Upper lobe of left lung (tissue), 6 donors: ENCODE measurements around the gene FLCN. TPM values are rescaled to one million over a fixed set of nuclear protein-coding genes. Genes with fewer than 3 reads are reported as not detected.

ENCODE experiments used
- ATAC-seq, 2 donors: fragments of 200-7000 bp; cut with Tn5 transposase; one replicate each; pipeline ENCODE4 v1.9.1; 2022; ENCODE audit warnings: mild to moderate bottlenecking in 2 of 2, moderate library complexity in 2 of 2; ENCODE audit not compliant: low FRiP score in 2 of 2
- DNase-seq, 2 donors: peaks; one replicate each; pipeline ENCODE4 v3.0.0-alpha.2; 2019 to 2020
- H3K27ac ChIP-seq, 4 donors: fragments of 200-600 bp; sonication (generic); one replicate each; pipeline ENCODE4 v1.5.1; 2016 to 2019
- H3K27me3 ChIP-seq, 4 donors: fragments of 200-600 bp; sonication (generic); one replicate each; pipeline ENCODE4 v1.5.1; 2017 to 2019
- H3K36me3 ChIP-seq, 4 donors: fragments of 200-600 bp; sonication (generic); one replicate each; pipeline ENCODE4 v1.5.1; 2016 to 2019
- H3K4me1 ChIP-seq, 4 donors: fragments of 200-600 bp; sonication (generic); one replicate each; pipeline ENCODE4 v1.5.1; 2018 to 2019
- H3K4me3 ChIP-seq, 4 donors: fragments of 200-600 bp; sonication (generic); one replicate each; pipeline ENCODE4 v1.5.1; 2017 to 2019; ENCODE audit warnings: mild to moderate bottlenecking in 2 of 4, moderate library complexity in 1 of 4
- H3K9me3 ChIP-seq, 4 donors: fragments of 200-600 bp; sonication (generic); one replicate each; pipeline ENCODE4 v1.5.1; 2018 to 2019
- EP300 ChIP-seq, 4 donors: sonication (generic); formaldehyde crosslinking; IDR thresholded peaks; one replicate each; pipeline ENCODE4 v1.5.1; 2017; ENCODE audit warnings: antibody characterized with exemption in 4 of 4, control low read depth in 2 of 4
- POLR2A ChIP-seq, 4 donors: fragments of 450-650 bp; IDR thresholded peaks; one replicate each; pipeline ENCODE4 v1.5.1; 2016 to 2017; ENCODE audit warnings: antibody characterized with exemption in 4 of 4, mild to moderate bottlenecking in 2 of 4
- POLR2AphosphoS5 ChIP-seq, 2 donors: sonication (generic); formaldehyde crosslinking; IDR thresholded peaks; one replicate each; pipeline ENCODE4 v1.5.1; 2017; ENCODE audit warnings: antibody characterized with exemption in 2 of 2
- WGBS, 2 donors: methylation state at CpG; one replicate each; pipeline ENCODE4 v1.1.5; 2017 to 2018; 5-methylcytosine and 5-hydroxymethylcytosine counted together
- total RNA-seq, 6 donors: library from RNA; depleted of rRNA in 4 of 6; stranded (reverse); fragments of >200 nt in 4 of 6; gene quantifications; one replicate each; pipeline versions ENCODE4 v1.1.0 to v1.2.1, GENCODE V29; 2016 to 2021
- TF ChIP-seq, protein P1 (sequence below), 6 experiments: fragments of 450-650 bp in 4 of 6; fragments of 200-600 bp in 2 of 6; sonication (generic) in 2 of 6; IDR thresholded peaks; one replicate each; pipeline ENCODE4 v1.5.1; 2016 to 2019; ENCODE audit warnings: antibody characterized with exemption in 6 of 6
- donor health status: DM: no; HTN: no; CAD: no; lungs with moderate emphysema.
- donor health status: DM: no; HTN: yes; CAD: no; lungs with severe emphysema.

The FLCN gene
- total RNA-seq, 6 donors from 2014 or later = 62.3 to 420 (median 103) TPM

GRCh38 chr17:17204041-17204591 is 32.9 kb downstream of the FLCN start:
- Histone ChIP-seq H3K27me3 (no peaks in the 10 kb centered on the region), H3K4me1 (peaks cover 30 to 38% (median 32%) of the 10 kb centered on the region in 4 donors), H3K9me3 (no peaks in the 10 kb centered on the region), H3K27ac (no peak overlapping the region), H3K4me3 (no peak overlapping the region), H3K36me3 (peaks cover 0 to 5% (median 2%) of the 10 kb centered on the region in 4 donors)
- TF ChIP-seq POLR2AphosphoS5 (IDR thresholded peaks at IDR 0.05) (no peak), POLR2A (IDR thresholded peaks at IDR 0.05) (no peak), EP300 (IDR thresholded peaks at IDR 0.05) (no peak)
- TF ChIP-seq, protein P1, sequence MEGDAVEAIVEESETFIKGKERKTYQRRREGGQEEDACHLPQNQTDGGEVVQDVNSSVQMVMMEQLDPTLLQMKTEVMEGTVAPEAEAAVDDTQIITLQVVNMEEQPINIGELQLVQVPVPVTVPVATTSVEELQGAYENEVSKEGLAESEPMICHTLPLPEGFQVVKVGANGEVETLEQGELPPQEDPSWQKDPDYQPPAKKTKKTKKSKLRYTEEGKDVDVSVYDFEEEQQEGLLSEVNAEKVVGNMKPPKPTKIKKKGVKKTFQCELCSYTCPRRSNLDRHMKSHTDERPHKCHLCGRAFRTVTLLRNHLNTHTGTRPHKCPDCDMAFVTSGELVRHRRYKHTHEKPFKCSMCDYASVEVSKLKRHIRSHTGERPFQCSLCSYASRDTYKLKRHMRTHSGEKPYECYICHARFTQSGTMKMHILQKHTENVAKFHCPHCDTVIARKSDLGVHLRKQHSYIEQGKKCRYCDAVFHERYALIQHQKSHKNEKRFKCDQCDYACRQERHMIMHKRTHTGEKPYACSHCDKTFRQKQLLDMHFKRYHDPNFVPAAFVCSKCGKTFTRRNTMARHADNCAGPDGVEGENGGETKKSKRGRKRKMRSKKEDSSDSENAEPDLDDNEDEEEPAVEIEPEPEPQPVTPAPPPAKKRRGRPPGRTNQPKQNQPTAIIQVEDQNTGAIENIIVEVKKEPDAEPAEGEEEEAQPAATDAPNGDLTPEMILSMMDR (IDR thresholded peaks at IDR 0.05) = no peak
- ATAC-seq (no peak), DNase-seq (no peak)
- 64 to 81% methylated on average over 13 to 15 of the region's 15 CpGs for WGBS, 2 donors

- Histone ChIP-seq H3K27me3 (no peaks in the 10 kb centered on the region), H3K36me3 (peaks cover 0 to 5% (median 2%) of the 10 kb centered on the region in 4 donors), H3K4me1 (peaks cover 30 to 38% (median 32%) of the 10 kb centered on the region in 4 donors), H3K27ac (no peak overlapping the region), H3K9me3 (no peaks in the 10 kb centered on the region), H3K4me3 (no peak overlapping the region)
- ATAC-seq = no peak
- WGBS, 2 donors = 89 to 91% methylated on average over 8 to 15 of the region's 15 CpGs
- TF ChIP-seq, protein P1 (IDR thresholded peaks at IDR 0.05) = no peak
- TF ChIP-seq EP300 (IDR thresholded peaks at IDR 0.05) = no peak
- TF ChIP-seq POLR2AphosphoS5 (IDR thresholded peaks at IDR 0.05) = no peak
- no peak for TF ChIP-seq POLR2A (IDR thresholded peaks at IDR 0.05)
- DNase-seq = no peak
Observed at GRCh38 chr17:17203173-17203730, 33.7 kb downstream of the FLCN start.

GRCh38 chr17:17201907-17202306 is 35.1 kb downstream of the FLCN start:
- WGBS, 2 donors = 77 to 86% methylated on average over 8 of the region's 8 CpGs
- H3K27ac ChIP-seq = no peak overlapping the region
- H3K9me3 ChIP-seq = no peaks in the 10 kb centered on the region
- DNase-seq = no peak
- TF ChIP-seq EP300 (IDR thresholded peaks at IDR 0.05) (no peak), POLR2A (IDR thresholded peaks at IDR 0.05) (no peak), POLR2AphosphoS5 (IDR thresholded peaks at IDR 0.05) (no peak)
- TF ChIP-seq, protein P1 (IDR thresholded peaks at IDR 0.05) = no peak
- no peaks in the 10 kb centered on the region for H3K27me3 ChIP-seq
- H3K36me3 ChIP-seq = peaks cover 0 to 5% (median 2%) of the 10 kb centered on the region in 4 donors
- H3K4me1 ChIP-seq = peaks cover 30 to 38% (median 32%) of the 10 kb centered on the region in 4 donors
- H3K4me3 ChIP-seq = no peak overlapping the region
- no peak for ATAC-seq

- Histone ChIP-seq H3K4me3 (no peak overlapping the region), H3K4me1 (peaks cover 25 to 32% (median 26%) of the 10 kb centered on the region in 4 donors), H3K27ac (peak overlapping the region in 2 of 4 donors; percentile 9 to 15), H3K9me3 (no peaks in the 10 kb centered on the region), H3K36me3 (peaks cover 0 to 5% (median 2%) of the 10 kb centered on the region in 4 donors), H3K27me3 (no peaks in the 10 kb centered on the region)
- TF ChIP-seq POLR2A (IDR thresholded peaks at IDR 0.05) (no peak), POLR2AphosphoS5 (IDR thresholded peaks at IDR 0.05) (no peak)
- 85 to 87% methylated on average over 10 of the region's 10 CpGs for WGBS, 2 donors
- no peak for DNase-seq
- ATAC-seq = no peak
Observed at GRCh38 chr17:17201271-17201670, 35.7 kb downstream of the FLCN start.

- Histone ChIP-seq H3K4me3 (no peak overlapping the region), H3K36me3 (peaks cover 0 to 5% (median 2%) of the 10 kb centered on the region in 4 donors), H3K9me3 (no peaks in the 10 kb centered on the region), H3K27me3 (no peaks in the 10 kb centered on the region), H3K4me1 (peaks cover 20 to 27% (median 22%) of the 10 kb centered on the region in 4 donors), H3K27ac (peak overlapping the region in 3 of 4 donors; percentile 15 to 24 (median 23))
- ATAC-seq (no peak), DNase-seq (no peak)
- no peak for TF ChIP-seq POLR2AphosphoS5 (IDR thresholded peaks at IDR 0.05)
- no peak for TF ChIP-seq POLR2A (IDR thresholded peaks at IDR 0.05)
- TF ChIP-seq, protein P1 (IDR thresholded peaks at IDR 0.05) = no peak
- TF ChIP-seq EP300 (IDR thresholded peaks at IDR 0.05) = no peak
- 68 to 76% methylated on average over 5 of the region's 5 CpGs for WGBS, 2 donors
Observed at GRCh38 chr17:17200831-17201230, 36.1 kb downstream of the FLCN start.
